Nephron (organoid): Measurements from ENCODE around the gene SRY.

Source experiments
- H3K27ac Mint-ChIP-seq, 3 experiments: 2 replicates each; pipeline ENCODE4 v1.8.0; 2020; ENCODE audit warnings: mixed read lengths in 3 of 3, mild to moderate bottlenecking in 2 of 3, moderate library complexity in 1 of 3
- H3K27me3 Mint-ChIP-seq: 2 replicates; pipeline ENCODE4 v1.8.0; 2021; ENCODE audit warnings: low read depth, mild to moderate bottlenecking, moderate library complexity, mixed read lengths
- H3K36me3 Mint-ChIP-seq: 2 replicates; pipeline ENCODE4 v1.8.0; 2020; ENCODE audit warnings: low read depth, mixed read lengths
- H3K4me1 Mint-ChIP-seq: 2 replicates; pipeline ENCODE4 v1.8.0; 2020; ENCODE audit warnings: mixed read lengths
- H3K4me3 Mint-ChIP-seq, 3 experiments: 2 replicates each; pipeline ENCODE4 v1.8.0; 2020; ENCODE audit warnings: mild to moderate bottlenecking in 3 of 3, mixed read lengths in 3 of 3, moderate library complexity in 2 of 3
- H3K9me3 Mint-ChIP-seq: 2 replicates; pipeline ENCODE4 v1.8.0; 2020; ENCODE audit warnings: mixed read lengths
- TF ChIP-seq, protein P1 (sequence below), 3 experiments: fragments of 200-600 bp; sonication (generic); IDR thresholded peaks; one replicate each; pipeline ENCODE4 v1.5.0; 2021; ENCODE audit warnings: antibody characterized with exemption in 3 of 3; ENCODE audit not compliant: unreplicated experiment in 3 of 3

Gene SRY

DNA sequence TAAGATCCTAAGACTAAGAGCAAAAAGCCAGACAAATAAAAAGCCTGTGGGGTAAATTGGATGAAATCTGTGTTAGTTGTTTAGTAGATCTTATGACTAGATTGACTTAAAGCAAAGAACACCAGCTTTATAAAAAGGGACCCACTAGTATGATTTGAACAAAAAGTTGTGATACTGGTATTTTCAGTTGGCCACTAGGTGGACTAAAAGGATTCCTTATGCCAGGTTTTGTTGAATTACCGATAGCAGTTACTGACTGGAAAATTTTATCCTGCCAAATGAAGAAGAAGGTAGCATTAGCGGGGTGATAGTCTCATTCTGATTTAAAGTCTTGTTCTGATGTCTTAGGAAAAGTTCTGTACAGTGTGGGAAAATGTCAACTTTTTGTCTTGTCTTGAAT is 12.8 kb upstream of the SRY start:
- no peak overlapping the region for H3K4me3 Mint-ChIP-seq
- H3K9me3 Mint-ChIP-seq, result no peaks in the 10 kb centered on the region
- no peaks in the 10 kb centered on the region for H3K27me3 Mint-ChIP-seq
- TF ChIP-seq, protein P1, sequence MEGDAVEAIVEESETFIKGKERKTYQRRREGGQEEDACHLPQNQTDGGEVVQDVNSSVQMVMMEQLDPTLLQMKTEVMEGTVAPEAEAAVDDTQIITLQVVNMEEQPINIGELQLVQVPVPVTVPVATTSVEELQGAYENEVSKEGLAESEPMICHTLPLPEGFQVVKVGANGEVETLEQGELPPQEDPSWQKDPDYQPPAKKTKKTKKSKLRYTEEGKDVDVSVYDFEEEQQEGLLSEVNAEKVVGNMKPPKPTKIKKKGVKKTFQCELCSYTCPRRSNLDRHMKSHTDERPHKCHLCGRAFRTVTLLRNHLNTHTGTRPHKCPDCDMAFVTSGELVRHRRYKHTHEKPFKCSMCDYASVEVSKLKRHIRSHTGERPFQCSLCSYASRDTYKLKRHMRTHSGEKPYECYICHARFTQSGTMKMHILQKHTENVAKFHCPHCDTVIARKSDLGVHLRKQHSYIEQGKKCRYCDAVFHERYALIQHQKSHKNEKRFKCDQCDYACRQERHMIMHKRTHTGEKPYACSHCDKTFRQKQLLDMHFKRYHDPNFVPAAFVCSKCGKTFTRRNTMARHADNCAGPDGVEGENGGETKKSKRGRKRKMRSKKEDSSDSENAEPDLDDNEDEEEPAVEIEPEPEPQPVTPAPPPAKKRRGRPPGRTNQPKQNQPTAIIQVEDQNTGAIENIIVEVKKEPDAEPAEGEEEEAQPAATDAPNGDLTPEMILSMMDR (IDR thresholded peaks at IDR 0.05; ENCODE audit: unreplicated experiment in 3 of 3), result no peak
- H3K27ac Mint-ChIP-seq, result no peak overlapping the region
- H3K36me3 Mint-ChIP-seq, result no peaks in the 10 kb centered on the region
- H3K4me1 Mint-ChIP-seq, result no peaks in the 10 kb centered on the region

GRCh38 chrY:2797991-2798390 is 10.5 kb upstream of the SRY start:
- no peaks in the 10 kb centered on the region for H3K9me3 Mint-ChIP-seq
- H3K36me3 Mint-ChIP-seq, result no peaks in the 10 kb centered on the region
- H3K4me3 Mint-ChIP-seq, result no peak overlapping the region
- no peak overlapping the region for H3K27ac Mint-ChIP-seq
- H3K4me1 Mint-ChIP-seq, result no peaks in the 10 kb centered on the region
- TF ChIP-seq, protein P1 (IDR thresholded peaks at IDR 0.05; ENCODE audit: unreplicated experiment in 3 of 3), result no peak
- no peaks in the 10 kb centered on the region for H3K27me3 Mint-ChIP-seq

DNA sequence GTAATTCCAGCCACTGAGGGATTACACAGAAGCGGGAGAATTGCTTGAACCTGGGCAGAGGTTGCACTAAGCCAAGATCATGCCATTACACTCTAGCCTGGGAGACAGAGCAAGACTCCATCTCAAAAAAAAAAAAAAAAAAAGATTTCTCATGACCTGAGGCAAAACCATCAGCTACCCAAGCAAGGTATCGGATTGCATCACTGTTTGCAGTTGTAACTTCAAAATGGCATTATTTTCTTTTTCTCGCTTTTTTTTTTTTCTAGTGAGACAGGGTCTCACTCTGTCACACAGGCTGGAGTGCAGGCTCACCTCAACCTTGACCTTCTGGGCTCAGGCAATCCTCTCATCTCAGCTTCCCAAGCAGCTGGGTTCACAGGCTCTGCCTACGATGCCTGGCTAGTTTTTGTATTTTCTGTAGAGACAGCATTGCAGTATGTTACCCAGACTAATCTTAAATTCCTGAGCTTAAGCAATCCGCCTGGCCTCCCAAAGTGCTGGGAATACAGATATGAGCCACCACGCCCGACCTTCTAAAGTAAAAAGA is 9.6 kb upstream of the SRY start:
- Mint-ChIP-seq H3K27me3 (no peaks in the 10 kb centered on the region), H3K4me1 (no peaks in the 10 kb centered on the region), H3K27ac (no peak overlapping the region)

DNA sequence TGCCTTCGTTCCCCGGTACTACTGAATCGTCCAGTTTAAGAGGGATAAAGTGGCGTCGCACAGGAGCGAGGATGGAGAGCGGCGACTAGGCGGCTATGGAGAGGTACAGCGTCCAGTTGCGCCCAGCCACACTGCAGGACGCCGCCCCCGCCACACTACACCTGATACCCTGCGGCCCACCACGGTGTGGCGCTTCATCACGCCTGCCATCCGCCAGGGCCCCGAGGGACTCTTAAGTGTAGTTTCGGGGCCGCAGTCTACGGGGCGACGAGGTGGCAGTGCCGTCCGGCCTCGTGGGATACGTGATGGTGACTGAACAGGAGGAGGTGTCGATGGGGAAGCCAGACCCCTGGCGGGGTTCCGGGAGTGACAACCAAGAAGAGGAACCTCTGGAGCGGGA is 2.3 kb upstream of the SRY start:
- H3K27me3 Mint-ChIP-seq, result no peaks in the 10 kb centered on the region
- H3K9me3 Mint-ChIP-seq, result no peaks in the 10 kb centered on the region
- no peak overlapping the region for H3K27ac Mint-ChIP-seq
- H3K4me1 Mint-ChIP-seq, result no peaks in the 10 kb centered on the region
- TF ChIP-seq, protein P1 (IDR thresholded peaks at IDR 0.05; ENCODE audit: unreplicated experiment in 3 of 3), result no peak
- H3K36me3 Mint-ChIP-seq, result no peaks in the 10 kb centered on the region
- H3K4me3 Mint-ChIP-seq, result no peak overlapping the region

More for the DNA sequence above, 9.6 kb upstream of the SRY start:
- no peaks in the 10 kb centered on the region for H3K9me3 Mint-ChIP-seq
- TF ChIP-seq, protein P1 (IDR thresholded peaks at IDR 0.05; ENCODE audit: unreplicated experiment in 3 of 3), result no peak
- H3K4me3 Mint-ChIP-seq, result no peak overlapping the region
- no peaks in the 10 kb centered on the region for H3K36me3 Mint-ChIP-seq

- Mint-ChIP-seq H3K4me1 (no peaks in the 10 kb centered on the region), H3K9me3 (no peaks in the 10 kb centered on the region)
- TF ChIP-seq, protein P1 (IDR thresholded peaks at IDR 0.05; ENCODE audit: unreplicated experiment in 3 of 3), result no peak
These were observed 488 bp downstream of the SRY start for GRCh38 chrY:2786876-2787512.

More at GRCh38 chrY:2786876-2787512, 488 bp downstream of the SRY start:
- Mint-ChIP-seq H3K36me3 (no peaks in the 10 kb centered on the region), H3K27me3 (no peaks in the 10 kb centered on the region), H3K4me3 (no peak overlapping the region), H3K27ac (no peak overlapping the region)
